Parathyroid adenoma (tissue), 2 donors: ENCODE measurements around the gene ARID4A.

ENCODE experiments used
- H2AFZ ChIP-seq: fragments of 300-600 bp; sonication (generic); one replicate; pipeline ENCODE4 v1.7.0; 2017; ENCODE audit warnings: antibody characterized with exemption, mild to moderate bottlenecking
- H3K27ac ChIP-seq: fragments of 300-600 bp; sonication (generic); one replicate; pipeline ENCODE4 v1.7.0; 2017
- H3K27me3 ChIP-seq: fragments of 300-600 bp; sonication (generic); one replicate; pipeline ENCODE4 v1.7.0; 2017; ENCODE audit warnings: low read length; ENCODE audit not compliant: control insufficient read depth, insufficient read depth
- H3K36me3 ChIP-seq: fragments of 300-600 bp; sonication (generic); one replicate; pipeline ENCODE4 v1.7.0; 2017; ENCODE audit warnings: low read length; ENCODE audit not compliant: control insufficient read depth, insufficient read depth
- H3K4me1 ChIP-seq: fragments of 300-600 bp; sonication (generic); one replicate; pipeline ENCODE4 v1.7.0; 2017; ENCODE audit warnings: control low read depth
- H3K4me2 ChIP-seq: fragments of 300-600 bp; sonication (generic); one replicate; pipeline ENCODE4 v1.7.0; 2017; ENCODE audit warnings: low read length
- H3K4me3 ChIP-seq: fragments of 300-600 bp; sonication (generic); one replicate; pipeline ENCODE4 v1.7.0; 2017; ENCODE audit warnings: low read depth, low read length
- H3K79me2 ChIP-seq: fragments of 300-600 bp; sonication (generic); one replicate; pipeline ENCODE4 v1.7.0; 2017; ENCODE audit warnings: control low read depth
- H3K9ac ChIP-seq: fragments of 300-600 bp; sonication (generic); one replicate; pipeline ENCODE4 v1.7.0; 2017; ENCODE audit warnings: mild to moderate bottlenecking
- H3K9me3 ChIP-seq: fragments of 300-600 bp; sonication (generic); one replicate; pipeline ENCODE4 v1.7.0; 2017; ENCODE audit warnings: low read length; ENCODE audit not compliant: control insufficient read depth
- CTCF ChIP-seq: fragments of 300-600 bp; sonication (generic); IDR thresholded peaks from one replicate; pipeline ENCODE4 v1.7.0; 2017; ENCODE audit warnings: antibody characterized with exemption, mild to moderate bottlenecking
- donor health status: primary hyperparathyroidism.

ARID4A gene

GRCh38 chr14:58276208-58276607 lies 22.1 kb upstream of the ARID4A start:
- H3K4me1 ChIP-seq = peaks cover 10% of the 10 kb centered on the region
- H3K36me3 ChIP-seq = no peaks in the 10 kb centered on the region
- TF ChIP-seq CTCF = no peak
- H3K27ac ChIP-seq = no peak overlapping the region
- H3K9ac ChIP-seq = no peak overlapping the region
- H3K27me3 ChIP-seq = no peaks in the 10 kb centered on the region
- H3K4me2 ChIP-seq = no peak overlapping the region
- H3K79me2 ChIP-seq = peaks cover 46% of the 10 kb centered on the region
- no peak overlapping the region for H3K4me3 ChIP-seq
- no peak overlapping the region for H2AFZ ChIP-seq
- no peaks in the 10 kb centered on the region for H3K9me3 ChIP-seq

- Histone ChIP-seq H3K4me1 (peaks cover 16% of the 10 kb centered on the region), H3K4me2 (no peak overlapping the region), H3K36me3 (no peaks in the 10 kb centered on the region), H3K4me3 (no peak overlapping the region), H3K79me2 (peaks cover 53% of the 10 kb centered on the region), H3K27ac (no peak overlapping the region), H3K9ac (no peak overlapping the region), H2AFZ (no peak overlapping the region), H3K27me3 (no peaks in the 10 kb centered on the region), H3K9me3 (no peaks in the 10 kb centered on the region)
- no peak for TF ChIP-seq CTCF
Measured at GRCh38 chr14:58278177-58278576, 20.2 kb upstream of the ARID4A start.

- H3K4me2 ChIP-seq = no peak overlapping the region
- H3K4me3 ChIP-seq = no peak overlapping the region
- H3K27me3 ChIP-seq = no peaks in the 10 kb centered on the region
- H3K27ac ChIP-seq = peak overlapping the region; percentile 79
- no peaks in the 10 kb centered on the region for H3K9me3 ChIP-seq
- H3K9ac ChIP-seq = no peak overlapping the region
- H3K36me3 ChIP-seq = no peaks in the 10 kb centered on the region
- peaks cover 10% of the 10 kb centered on the region for H3K4me1 ChIP-seq
- no peak for TF ChIP-seq CTCF
- H2AFZ ChIP-seq = no peak overlapping the region
- H3K79me2 ChIP-seq = peaks cover 59% of the 10 kb centered on the region
Measured at GRCh38 chr14:58280954-58281787, 17.2 kb upstream of the ARID4A start.

GRCh38 chr14:58281969-58282368 lies 16.4 kb upstream of the ARID4A start:
- H3K27ac ChIP-seq = peak overlapping the region; percentile 79
- no peak for TF ChIP-seq CTCF
- no peaks in the 10 kb centered on the region for H3K36me3 ChIP-seq
- H3K27me3 ChIP-seq = no peaks in the 10 kb centered on the region
- H3K79me2 ChIP-seq = peaks cover 61% of the 10 kb centered on the region
- H3K4me3 ChIP-seq = no peak overlapping the region
- peaks cover 10% of the 10 kb centered on the region for H3K4me1 ChIP-seq
- H2AFZ ChIP-seq = no peak overlapping the region
- H3K4me2 ChIP-seq = no peak overlapping the region
- H3K9ac ChIP-seq = no peak overlapping the region
- no peaks in the 10 kb centered on the region for H3K9me3 ChIP-seq
